Astrocyte (in vitro differentiated cells and primary cell): ENCODE data around the gene MAN2A1. TPM values are rescaled to one million over a fixed set of nuclear protein-coding genes. Genes with fewer than 3 reads are reported as not detected.

Experiments used
- DNase-seq: peaks from one replicate; pipeline ENCODE4 v3.0.0-alpha.2; 2010; ENCODE audit warnings: low read depth
- FAIRE-seq: peaks from 2 replicates; lab custom pipeline; 2011; peaks lifted over from hg19 to GRCh38; lab: Jason Lieb, UNC
- H2AFZ ChIP-seq: 2 replicates; pipeline ENCODE4 v1.6.0; 2012; ENCODE audit warnings: low read depth, low read length, inconsistent platforms
- H3K27ac ChIP-seq: 2 replicates; pipeline ENCODE4 v1.5.1; 2011; ENCODE audit warnings: low read depth, low read length, inconsistent platforms
- H3K27me3 ChIP-seq: 2 replicates; pipeline ENCODE4 v1.6.0; 2011; ENCODE audit warnings: low read length, inconsistent platforms; ENCODE audit not compliant: insufficient read depth
- H3K36me3 ChIP-seq: 2 replicates; pipeline ENCODE4 v1.5.1; 2011; ENCODE audit warnings: low read length, inconsistent platforms; ENCODE audit not compliant: insufficient read depth
- H3K4me1 ChIP-seq: 2 replicates; pipeline ENCODE4 v1.5.1; 2011; ENCODE audit warnings: low read length, inconsistent platforms; ENCODE audit not compliant: insufficient read depth
- H3K4me2 ChIP-seq: 2 replicates; pipeline ENCODE4 v1.6.0; 2012; ENCODE audit warnings: low read length, inconsistent platforms
- H3K4me3 ChIP-seq: 2 replicates; pipeline ENCODE4 v1.5.1; 2011; ENCODE audit warnings: low read depth, mild to moderate bottlenecking, low read length, inconsistent platforms; ENCODE audit not compliant: insufficient read depth
- H3K79me2 ChIP-seq: 2 replicates; pipeline ENCODE4 v1.6.0; 2012; ENCODE audit warnings: mild to moderate bottlenecking, low read length, inconsistent platforms; ENCODE audit not compliant: insufficient read depth
- H3K9ac ChIP-seq: 2 replicates; pipeline ENCODE4 v1.6.0; 2012; ENCODE audit warnings: mild to moderate bottlenecking, low read length, inconsistent platforms
- H3K9me3 ChIP-seq: 2 replicates; pipeline ENCODE4 v1.5.1; 2012; ENCODE audit warnings: low read depth, mild to moderate bottlenecking, low read length, inconsistent platforms; ENCODE audit not compliant: insufficient read depth
- H4K20me1 ChIP-seq: 2 replicates; pipeline ENCODE4 v1.6.0; 2012; ENCODE audit warnings: low read length, inconsistent platforms; ENCODE audit not compliant: insufficient read depth
- H3K27ac Mint-ChIP-seq: one replicate; pipeline ENCODE4 v1.8.0; 2021; ENCODE audit warnings: mild to moderate bottlenecking, mixed read lengths; ENCODE audit not compliant: unreplicated experiment
- H3K27me3 Mint-ChIP-seq: one replicate; pipeline ENCODE4 v1.8.0; 2021; ENCODE audit warnings: low read depth, mixed read lengths; ENCODE audit not compliant: unreplicated experiment
- H3K36me3 Mint-ChIP-seq: one replicate; pipeline ENCODE4 v1.8.0; 2021; ENCODE audit warnings: low read depth, mixed read lengths; ENCODE audit not compliant: unreplicated experiment
- H3K4me1 Mint-ChIP-seq: one replicate; pipeline ENCODE4 v1.8.0; 2021; ENCODE audit warnings: low read depth, mixed read lengths; ENCODE audit not compliant: unreplicated experiment
- H3K4me3 Mint-ChIP-seq: one replicate; pipeline ENCODE4 v1.8.0; 2021; ENCODE audit warnings: mild to moderate bottlenecking, moderate library complexity, mixed read lengths; ENCODE audit not compliant: unreplicated experiment
- H3K9me3 Mint-ChIP-seq: one replicate; pipeline ENCODE4 v1.8.0; 2021; ENCODE audit warnings: mild to moderate bottlenecking, mixed read lengths; ENCODE audit not compliant: unreplicated experiment
- CTCF ChIP-seq: IDR thresholded peaks from 2 replicates; pipeline ENCODE4 v1.5.1; 2011; ENCODE audit warnings: low read depth, mild to moderate bottlenecking, inconsistent platforms, low read length, moderate library complexity; ENCODE audit not compliant: insufficient read depth
- EZH2 ChIP-seq: IDR thresholded peaks from 2 replicates; pipeline ENCODE4 v1.6.1; 2012; ENCODE audit warnings: mild to moderate bottlenecking, low read length, inconsistent platforms; ENCODE audit not compliant: insufficient read depth
- total RNA-seq: library from RNA; stranded (reverse); gene quantifications from 2 replicates; pipeline ENCODE4 v1.2.1, GENCODE V29; 2021

MAN2A1 gene
- total RNA-seq, 1 donor from 2014 or later: 109 TPM

GRCh38 chr5:109708813-109709212 is 19.1 kb downstream of the MAN2A1 start:
- H3K27me3 Mint-ChIP-seq: no peaks in the 10 kb centered on the region
- TF ChIP-seq EZH2 (no peak), CTCF (no peak)
- H3K4me3 ChIP-seq: no peak overlapping the region
- no peak overlapping the region for H3K27ac ChIP-seq
- H3K36me3 Mint-ChIP-seq: peaks cover 3% of the 10 kb centered on the region
- no peaks in the 10 kb centered on the region for H3K9me3 ChIP-seq
- no peaks in the 10 kb centered on the region for H3K9me3 Mint-ChIP-seq
- H3K79me2 ChIP-seq: peaks cover 96% of the 10 kb centered on the region
- H3K4me1 ChIP-seq: no peaks in the 10 kb centered on the region
- H3K4me3 Mint-ChIP-seq: no peak overlapping the region
- H3K36me3 ChIP-seq: no peaks in the 10 kb centered on the region
- no peaks in the 10 kb centered on the region for H3K27me3 ChIP-seq
- H3K4me1 Mint-ChIP-seq: peaks cover 17% of the 10 kb centered on the region
- H3K9ac ChIP-seq: no peak overlapping the region
- H2AFZ ChIP-seq: no peak overlapping the region
- FAIRE-seq (no peak), DNase-seq (no peak)
- peaks cover 79% of the 10 kb centered on the region for H4K20me1 ChIP-seq
- no peak overlapping the region for H3K4me2 ChIP-seq
- H3K27ac Mint-ChIP-seq: no peak overlapping the region

- peaks cover 17% of the 10 kb centered on the region for H3K4me1 Mint-ChIP-seq
- Histone ChIP-seq H3K36me3 (no peaks in the 10 kb centered on the region), H3K27me3 (no peaks in the 10 kb centered on the region), H3K4me1 (no peaks in the 10 kb centered on the region), H4K20me1 (peaks cover 75% of the 10 kb centered on the region), H3K9me3 (no peaks in the 10 kb centered on the region), H2AFZ (no peak overlapping the region), H3K79me2 (peaks cover 96% of the 10 kb centered on the region), H3K4me2 (no peak overlapping the region), H3K27ac (no peak overlapping the region), H3K4me3 (no peak overlapping the region), H3K9ac (no peak overlapping the region)
- TF ChIP-seq CTCF (no peak), EZH2 (no peak)
- DNase-seq (no peak), FAIRE-seq (no peak)
- no peaks in the 10 kb centered on the region for H3K9me3 Mint-ChIP-seq
- H3K4me3 Mint-ChIP-seq: no peak overlapping the region
- peaks cover 3% of the 10 kb centered on the region for H3K36me3 Mint-ChIP-seq
- no peaks in the 10 kb centered on the region for H3K27me3 Mint-ChIP-seq
- H3K27ac Mint-ChIP-seq: no peak overlapping the region
Observed at GRCh38 chr5:109709225-109709624, 19.5 kb downstream of the MAN2A1 start.

GRCh38 chr5:109711673-109712072 is 21.9 kb downstream of the MAN2A1 start:
- Mint-ChIP-seq H3K27me3 (no peaks in the 10 kb centered on the region), H3K4me1 (no peaks in the 10 kb centered on the region), H3K9me3 (no peaks in the 10 kb centered on the region), H3K27ac (no peak overlapping the region), H3K4me3 (no peak overlapping the region), H3K36me3 (peaks cover 3% of the 10 kb centered on the region)
- H3K27me3 ChIP-seq: no peaks in the 10 kb centered on the region
- H3K27ac ChIP-seq: no peak overlapping the region
- no peaks in the 10 kb centered on the region for H3K4me1 ChIP-seq
- TF ChIP-seq CTCF (no peak), EZH2 (no peak)
- H2AFZ ChIP-seq: no peak overlapping the region
- no peak overlapping the region for H3K4me3 ChIP-seq
- H3K9ac ChIP-seq: no peak overlapping the region
- H4K20me1 ChIP-seq: peaks cover 57% of the 10 kb centered on the region
- DNase-seq (no peak), FAIRE-seq (no peak)
- H3K4me2 ChIP-seq: no peak overlapping the region
- H3K9me3 ChIP-seq: no peaks in the 10 kb centered on the region
- H3K36me3 ChIP-seq: no peaks in the 10 kb centered on the region
- peaks cover 89% of the 10 kb centered on the region for H3K79me2 ChIP-seq
